HL-60/S4 (cell line): Measurements from ENCODE around the gene ABCB8.
"Not testable (repeated sequence)": the region's sequence is repeated elsewhere in the genome, so short reads cannot be mapped to it uniquely, and the experiment has no call there.

Experiments used
- in situ Hi-C: fragments of 300-500 bp; cut with MboI; formaldehyde crosslinking; loops from 2 replicates; pipeline ENCODE4 v1.14.3; 2022; ENCODE audit warnings: low sequenced_read_pairs

The ABCB8 gene

DNA sequence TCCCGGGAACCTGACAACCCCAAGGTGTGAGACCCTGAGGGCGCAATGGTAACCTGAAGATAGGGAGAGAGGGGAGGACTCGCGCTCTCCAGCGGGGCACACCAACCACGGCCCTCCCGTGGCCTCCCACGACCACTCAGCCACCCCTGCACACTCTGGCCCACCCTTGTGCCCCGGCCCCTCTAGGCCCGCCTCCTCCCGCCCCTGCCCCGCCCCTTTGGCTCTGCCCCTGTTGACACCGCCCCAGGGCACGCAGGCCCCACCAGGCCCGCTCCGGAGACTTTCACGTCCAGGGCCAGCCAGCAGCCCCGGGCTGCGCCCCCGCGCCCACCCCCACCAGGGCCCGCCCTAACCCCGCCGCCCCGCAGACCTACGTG lies 14.9 kb upstream of the ABCB8 start:
- in situ Hi-C loops = no loop called here

DNA sequence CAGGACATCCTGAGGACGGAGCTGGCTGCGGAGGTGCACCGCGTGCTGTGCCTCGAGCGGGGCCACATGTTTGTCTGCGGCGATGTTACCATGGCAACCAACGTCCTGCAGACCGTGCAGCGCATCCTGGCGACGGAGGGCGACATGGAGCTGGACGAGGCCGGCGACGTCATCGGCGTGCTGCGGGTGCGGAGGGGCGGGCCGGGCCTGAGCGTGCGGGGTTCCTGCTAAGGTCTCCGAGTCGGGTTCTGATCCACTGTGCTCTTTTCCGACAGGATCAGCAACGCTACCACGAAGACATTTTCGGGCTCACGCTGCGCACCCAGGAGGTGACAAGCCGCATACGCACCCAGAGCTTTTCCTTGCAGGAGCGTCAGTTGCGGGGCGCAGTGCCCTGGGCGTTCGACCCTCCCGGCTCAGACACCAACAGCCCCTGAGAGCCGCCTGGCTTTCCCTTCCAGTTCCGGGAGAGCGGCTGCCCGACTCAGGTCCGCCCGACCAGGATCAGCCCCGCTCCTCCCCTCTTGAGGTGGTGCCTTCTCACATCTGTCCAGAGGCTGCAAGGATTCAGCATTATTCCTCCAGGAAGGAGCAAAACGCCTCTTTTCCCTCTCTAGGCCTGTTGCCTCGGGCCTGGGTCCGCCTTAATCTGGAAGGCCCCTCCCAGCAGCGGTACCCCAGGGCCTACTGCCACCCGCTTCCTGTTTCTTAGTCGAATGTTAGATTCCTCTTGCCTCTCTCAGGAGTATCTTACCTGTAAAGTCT lies 14.3 kb upstream of the ABCB8 start:
- in situ Hi-C loops = no loop called here

- in situ Hi-C loops = no loop called here
Measured at GRCh38 chr7:151014950-151015349, 13.3 kb upstream of the ABCB8 start.

GRCh38 chr7:151015967-151016366 lies 12.3 kb upstream of the ABCB8 start:
- in situ Hi-C loops = no loop called here

- in situ Hi-C loops = no loop called here
Measured at GRCh38 chr7:151016505-151016904, 11.7 kb upstream of the ABCB8 start.

DNA sequence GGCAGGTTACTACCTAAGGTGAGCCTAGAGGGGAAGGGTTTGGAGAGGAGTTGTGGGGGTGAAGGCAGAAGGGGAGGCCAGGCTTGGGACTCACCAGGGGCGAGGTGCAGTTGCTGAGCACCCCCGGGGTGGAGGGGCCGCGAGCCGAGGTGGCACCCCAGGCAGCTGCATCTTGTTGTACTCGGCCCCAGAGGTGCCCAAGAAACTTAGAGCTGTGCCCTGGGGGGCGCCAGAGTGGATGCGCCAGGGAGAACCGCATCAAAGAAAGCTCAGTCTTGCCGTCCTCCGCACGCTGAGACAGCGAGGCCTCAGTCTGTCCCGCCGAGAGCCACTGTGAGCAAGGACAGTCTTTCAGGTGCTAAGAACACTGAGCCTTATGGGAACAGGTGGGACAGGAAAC lies 11.3 kb upstream of the ABCB8 start:
- in situ Hi-C loops = no loop called here

DNA sequence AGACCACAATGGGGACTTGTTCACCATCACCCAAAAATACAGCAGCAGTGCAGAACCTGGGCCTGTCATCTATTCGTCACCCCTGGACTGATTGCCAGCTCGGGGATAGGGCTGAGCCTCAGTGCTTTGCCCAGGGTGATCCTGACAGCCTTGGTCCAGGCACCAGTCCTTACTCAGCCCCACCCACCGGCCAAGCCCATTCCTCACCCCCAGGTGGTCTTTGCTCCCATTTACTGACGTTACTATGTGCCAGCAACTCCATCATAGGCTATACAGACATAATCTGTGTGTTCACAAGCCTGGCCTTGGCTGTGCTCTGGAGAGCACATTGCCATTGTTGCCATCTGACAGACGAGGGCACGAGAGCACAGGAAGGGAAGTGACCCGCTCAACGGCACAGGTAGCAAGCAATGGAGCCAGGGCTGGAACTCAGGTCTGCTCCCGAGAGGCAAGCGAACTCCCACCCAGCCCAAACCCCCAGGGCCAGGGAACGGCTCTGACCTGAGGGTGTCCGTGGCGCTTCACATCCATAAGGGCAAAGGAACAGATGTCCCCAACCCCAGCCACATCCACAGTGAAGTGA lies 10.8 kb upstream of the ABCB8 start:
- in situ Hi-C loops = no loop called here

DNA sequence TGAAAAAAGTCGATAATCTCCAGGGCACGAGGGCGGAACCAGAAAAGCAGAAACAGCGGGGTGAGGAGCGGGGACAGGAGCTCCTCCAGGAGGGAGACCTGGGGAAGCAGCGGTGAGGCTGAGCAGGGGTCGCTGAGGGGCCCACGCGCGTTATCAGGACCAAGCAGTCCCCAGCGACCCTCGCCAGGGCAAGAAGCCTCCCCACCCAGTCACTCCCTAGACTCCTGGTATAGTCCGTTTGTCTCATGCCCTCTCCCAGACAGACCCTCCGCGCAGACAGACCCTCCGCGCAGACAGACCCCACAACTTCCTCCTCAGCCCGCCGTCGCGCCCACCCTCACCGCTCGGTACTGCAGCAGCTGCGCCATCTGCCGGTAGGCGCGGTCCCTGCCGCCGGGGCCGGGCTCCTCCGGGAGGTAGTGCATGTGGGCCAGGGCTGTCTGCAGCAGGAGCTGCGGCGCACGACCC lies 10.3 kb upstream of the ABCB8 start:
- in situ Hi-C loops = no loop called here

DNA sequence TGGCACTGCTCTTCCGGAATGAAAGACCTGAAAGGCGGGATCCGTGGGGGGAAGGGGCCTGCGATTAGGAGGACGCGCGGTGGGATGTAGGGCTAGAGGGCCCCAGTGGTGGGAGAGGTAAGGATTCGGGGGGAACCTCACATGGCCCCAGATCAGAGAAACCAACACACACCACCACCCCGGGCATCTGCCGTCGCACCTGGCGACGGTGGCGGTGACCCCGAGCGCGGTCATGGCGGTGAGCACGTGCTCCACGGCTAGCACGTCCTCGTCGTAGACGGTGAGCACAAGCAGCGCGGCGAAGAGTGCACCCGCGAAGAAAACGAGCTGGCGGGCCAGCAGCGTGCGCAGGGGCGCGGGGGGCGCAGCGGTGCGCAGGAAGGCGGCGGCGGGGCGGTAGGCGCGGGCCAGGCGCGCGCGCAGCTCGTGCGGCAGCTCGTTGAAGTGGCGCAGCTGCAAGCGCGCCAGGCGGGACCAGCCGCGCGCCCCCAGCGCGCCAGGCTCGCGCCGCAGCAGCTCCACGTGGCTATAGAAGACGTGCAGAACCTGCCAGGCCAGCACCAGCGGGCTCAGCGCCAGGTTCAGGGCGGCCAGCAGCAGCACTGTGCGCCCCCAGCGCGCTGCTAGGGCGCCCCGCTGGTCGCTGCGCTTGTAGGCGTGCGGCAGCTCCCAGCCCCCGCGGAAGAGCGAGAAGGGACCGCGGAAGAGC lies 9.7 kb upstream of the ABCB8 start:
- in situ Hi-C loops = no loop called here

GRCh38 chr7:151019130-151019447 lies 9.2 kb upstream of the ABCB8 start:
- in situ Hi-C loops = no loop called here

DNA sequence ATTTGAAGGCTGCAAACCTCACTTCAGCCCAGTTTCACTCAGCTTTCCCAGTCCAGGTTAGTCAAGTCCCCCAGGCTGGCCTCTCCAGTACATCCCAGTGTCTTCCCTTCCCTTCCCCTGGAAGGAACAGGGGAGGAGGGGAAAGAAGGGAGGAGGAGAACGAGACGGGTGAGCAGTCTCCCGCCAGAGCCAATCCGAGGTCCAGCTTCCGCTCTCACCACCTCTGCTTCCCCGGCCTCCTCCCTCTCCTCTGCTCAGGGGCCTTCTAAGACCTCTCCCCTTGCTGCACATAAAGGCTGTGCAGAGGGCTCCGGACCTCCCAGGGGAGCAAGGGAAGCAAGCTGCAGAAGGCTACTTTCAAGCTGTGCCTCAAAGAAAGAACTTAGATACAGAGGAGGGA lies 8.0 kb upstream of the ABCB8 start:
- in situ Hi-C loops = no loop called here

DNA sequence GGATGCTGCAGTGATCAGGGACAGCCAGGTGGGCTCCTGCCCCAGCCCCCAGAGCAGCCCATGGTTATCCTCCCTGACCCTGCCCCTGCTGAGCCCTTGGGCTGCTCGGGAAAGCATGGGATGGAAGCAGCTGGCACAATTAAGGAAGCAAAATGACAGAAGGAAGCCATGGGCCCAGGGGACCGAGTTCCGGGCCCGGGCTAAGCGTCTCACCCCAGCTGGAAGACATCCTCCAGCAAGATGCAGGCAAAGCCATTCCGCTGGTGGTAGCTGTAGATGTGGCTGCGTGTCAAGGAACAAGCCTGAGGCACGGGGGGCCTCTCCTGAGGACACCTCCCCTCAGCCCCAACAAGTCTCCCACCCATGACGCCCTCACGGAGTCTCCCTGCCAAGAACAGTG lies 5.0 kb upstream of the ABCB8 start:
- in situ Hi-C loops = no loop called here

GRCh38 chr7:151024435-151025056 lies 3.7 kb upstream of the ABCB8 start, which contains the start of gene ATG9B:
TSS of gene ATG9B (minus strand) at chr7:151024494. CDS start at chr7:151024423, 71 bp downstream.
- in situ Hi-C loops = no loop called here

DNA sequence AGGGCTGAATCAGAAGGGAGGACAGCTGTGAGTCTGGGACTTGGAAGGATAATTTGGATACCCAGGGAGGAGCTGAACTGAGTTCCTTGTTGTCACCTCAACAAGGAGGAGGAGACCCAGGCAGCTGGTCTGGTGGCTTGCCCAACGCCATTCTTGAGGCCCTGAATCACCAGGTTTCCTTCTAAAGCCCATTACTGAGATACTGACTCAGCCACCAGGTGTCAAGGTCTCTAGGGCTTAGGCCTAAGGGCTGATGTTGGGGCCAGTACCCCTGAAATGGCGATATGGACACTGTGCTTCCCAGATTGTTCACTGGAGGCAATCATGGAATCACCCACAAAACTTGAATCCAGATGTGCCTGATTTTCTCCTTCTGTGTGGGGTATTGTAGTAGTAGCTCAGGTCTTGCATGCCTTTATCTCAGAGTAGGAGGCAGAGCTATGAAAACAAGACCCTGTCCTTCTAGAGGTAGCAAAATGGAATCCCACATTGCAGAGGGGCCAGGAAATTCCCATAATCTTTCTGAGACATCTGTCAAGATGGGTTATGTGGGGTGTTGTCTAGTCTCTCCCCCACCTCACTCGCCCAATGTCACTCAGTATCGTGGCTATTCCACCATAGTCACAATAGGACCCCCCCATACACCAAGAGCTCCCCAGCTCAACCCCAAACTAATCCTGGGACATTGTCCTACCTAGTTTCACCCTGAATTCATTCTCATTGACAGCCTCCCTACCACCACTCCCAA lies 2.2 kb upstream of the ABCB8 start:
- in situ Hi-C loops = no loop called here

DNA sequence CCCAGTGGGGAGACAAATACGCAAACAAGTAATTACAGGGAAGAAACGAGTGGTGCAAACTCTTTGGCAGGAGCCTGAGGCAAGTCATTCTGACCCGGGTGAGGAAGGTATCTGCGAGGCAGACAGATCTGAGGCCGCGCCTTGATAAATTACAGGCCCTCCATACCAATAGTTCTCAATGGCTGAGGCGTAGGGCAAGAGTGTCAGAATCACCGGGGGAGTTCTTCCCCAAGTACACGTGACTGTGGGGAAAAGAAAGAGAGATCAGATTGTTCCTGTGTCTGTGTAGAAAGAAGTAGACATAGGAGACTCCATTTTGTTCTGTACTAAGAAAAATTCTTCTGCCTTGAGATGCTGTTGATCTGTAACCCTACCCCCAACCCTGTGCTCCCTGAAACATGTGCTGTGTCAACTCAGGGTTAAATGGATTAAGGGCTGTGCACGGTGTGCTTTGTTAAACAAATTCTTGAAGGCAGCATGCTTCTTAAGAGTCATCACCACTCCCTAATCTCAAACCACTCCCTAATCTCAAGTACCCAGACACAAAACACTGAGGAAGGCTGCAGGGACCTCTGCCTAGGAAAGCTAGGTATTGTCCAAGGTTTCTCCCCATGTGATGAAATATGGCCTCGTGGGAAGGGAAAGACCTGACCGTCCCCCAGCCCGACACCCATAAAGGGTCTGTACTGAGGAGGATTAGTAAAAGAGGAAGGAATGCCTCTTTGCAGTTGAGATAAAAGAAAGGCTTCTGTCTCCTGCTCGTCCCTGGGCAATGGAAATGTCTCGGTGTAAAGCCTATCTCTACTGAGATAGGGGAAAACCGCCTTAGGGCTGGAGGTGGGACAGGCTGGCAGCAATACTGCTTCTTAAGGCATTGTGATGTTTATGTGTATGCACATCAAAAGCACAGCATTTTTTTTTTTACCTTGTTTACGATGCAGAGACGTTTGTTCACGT lies 1.2 kb upstream of the ABCB8 start:
- in situ Hi-C loops = not testable (repeated sequence)

- in situ Hi-C loops = not testable (repeated sequence)
Measured at GRCh38 chr7:151027728-151028130, 521 bp upstream of the ABCB8 start.

DNA sequence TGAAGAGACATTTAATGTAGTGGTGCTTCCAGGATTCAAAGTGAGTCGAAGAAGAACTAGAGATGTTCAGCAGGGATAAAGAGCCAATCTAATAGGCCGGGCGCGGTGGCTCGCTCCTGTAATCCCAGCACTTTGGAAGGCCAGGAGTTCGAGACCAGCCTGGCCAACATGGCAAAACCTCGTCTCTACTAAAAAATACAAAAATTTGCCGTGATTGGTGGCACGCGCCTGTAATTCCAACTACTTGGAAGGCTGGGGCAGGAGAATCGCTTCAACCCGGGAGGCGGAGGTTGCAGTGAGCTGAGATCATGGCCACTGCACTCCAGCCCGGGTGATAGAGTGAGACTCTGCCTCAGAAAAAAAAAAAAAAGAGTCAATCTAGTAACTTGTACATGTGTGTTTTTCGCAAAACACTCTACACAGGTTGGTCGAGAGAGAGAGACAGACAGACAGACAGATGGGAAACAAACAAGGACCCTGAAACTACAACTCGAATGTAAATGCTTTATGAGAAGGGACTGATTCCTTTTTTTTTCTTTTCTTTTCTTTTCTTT lies 775 bp downstream of the ABCB8 start:
- in situ Hi-C loops = no loop called here

DNA sequence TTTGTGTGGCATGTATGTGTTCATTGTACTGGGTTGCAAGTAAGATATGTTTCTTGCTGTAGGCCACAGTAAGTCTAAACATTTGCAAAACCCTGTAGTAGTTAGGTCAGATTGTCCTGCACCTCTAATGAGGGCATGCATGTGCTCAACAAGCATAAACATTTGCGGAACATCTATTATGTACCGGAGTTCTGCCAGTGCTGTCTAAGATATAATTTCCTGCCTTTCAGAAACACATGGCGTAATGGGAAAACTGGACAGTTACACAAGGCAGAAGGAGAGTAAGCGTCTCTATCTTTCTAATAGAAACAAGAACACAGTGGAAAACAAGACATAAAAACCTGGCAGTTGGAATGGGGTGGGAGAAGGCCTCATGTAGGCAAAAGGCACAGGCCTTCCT lies 2.8 kb downstream of the ABCB8 start:
- in situ Hi-C loops = no loop called here
